Heart left ventricle (tissue), 16 donors: ENCODE results near the gene TMPRSS4. TPM values are rescaled to one million over a fixed set of nuclear protein-coding genes. Genes with fewer than 3 reads are reported as not detected.

Experiments used
- ATAC-seq, 4 donors: fragments of 200-7000 bp; cut with Tn5 transposase; one replicate each; pipeline ENCODE4 v1.9.1; 2020 to 2022; ENCODE audit warnings: moderate library complexity in 4 of 4, mild to moderate bottlenecking in 3 of 4, moderate number of reproducible peaks in 1 of 4
- DNase-seq, 5 donors: peaks; one replicate each; pipeline ENCODE4 v3.0.0-alpha.2; 2020
- H3K27ac ChIP-seq, 12 donors: fragments of 200-600 bp; sonication (generic) in 4 of 12; one replicate each; pipeline versions ENCODE4 v1.5.0 to v1.8.0; 2016 to 2022; ENCODE audit warnings: mild to moderate bottlenecking in 2 of 12
- H3K27me3 ChIP-seq, 9 donors: fragments of 200-600 bp; sonication (generic) in 2 of 9; one replicate each; pipeline versions ENCODE4 v1.5.1 to v1.8.0; 2016 to 2022; ENCODE audit warnings: mild to moderate bottlenecking in 3 of 9
- H3K36me3 ChIP-seq, 9 donors: fragments of 200-600 bp; sonication (generic) in 2 of 9; one replicate each; pipeline versions ENCODE4 v1.5.0 to v1.8.0; 2018 to 2022; ENCODE audit warnings: mild to moderate bottlenecking in 2 of 9
- H3K4me1 ChIP-seq, 12 donors: fragments of 200-600 bp; sonication (generic) in 4 of 12; one replicate each; pipeline versions ENCODE4 v1.5.0 to v1.8.0; 2016 to 2022; ENCODE audit warnings: mild to moderate bottlenecking in 3 of 12
- H3K4me3 ChIP-seq, 12 donors: fragments of 200-600 bp; sonication (generic) in 4 of 12; one replicate each; pipeline versions ENCODE4 v1.5.0 to v1.8.0; 2017 to 2022; ENCODE audit warnings: mild to moderate bottlenecking in 9 of 12, moderate library complexity in 4 of 12
- H3K9me3 ChIP-seq, 12 donors: fragments of 200-600 bp; sonication (generic) in 4 of 12; one replicate each; pipeline versions ENCODE4 v1.5.0 to v1.8.0; 2016 to 2022; ENCODE audit warnings: mild to moderate bottlenecking in 1 of 12
- CTCF ChIP-seq, 12 donors: fragments of 200-600 bp; sonication (generic) in 4 of 12; IDR thresholded peaks; one replicate each; pipeline versions ENCODE4 v1.5.0 to v1.8.0; 2018 to 2022; ENCODE audit warnings: antibody characterized with exemption in 12 of 12, mild to moderate bottlenecking in 5 of 12
- POLR2A ChIP-seq, 2 donors: fragments of 450-650 bp; IDR thresholded peaks; one replicate each; pipeline ENCODE4 v1.6.1; 2017; ENCODE audit warnings: antibody characterized with exemption in 2 of 2, mild to moderate bottlenecking in 2 of 2, moderate library complexity in 2 of 2
- WGBS, 4 donors: extraction: QIAGEN DNeasy Blood & Tissue Kit in 2 of 4; methylation state at CpG; one replicate each; pipeline versions ENCODE4 v1.1.5 to v1.1.7; 2013 to 2018; 5-methylcytosine and 5-hydroxymethylcytosine counted together
- intact Hi-C, 10 donors: fragments of 100-400 bp; cut with DNase I; formaldehyde crosslinking; loops; one replicate each; pipeline versions ENCODE4 v1.11.1 to v1.14.2; 2022
- polyA plus RNA-seq, 2 donors: library from polyadenylated mRNA; stranded (reverse); fragments of 200-250 nt; gene quantifications; one replicate each; pipeline ENCODE4 v1.2.3, GENCODE V29; 2013
- total RNA-seq, 9 donors: library from RNA; depleted of rRNA in 2 of 9; stranded (reverse); fragments of >200 nt in 2 of 9; fragmentation: NEBNext Ultra II Directional in 3 of 9; extraction: Animal tissue kit (Norgen Biotek cat#: 25700) in 3 of 9; gene quantifications; one replicate each; pipeline versions ENCODE4 v1.1.0 to v1.2.4, GENCODE V29; 2016 to 2023
- donor health status: ischemic (EF 13 %, LVEDD 7.1; RV severe dilation, severe dysfunction).
- donor health status: healthy with polysubstance abuse.
- donor health status: DM: no; HTN: yes; CAD: no.
- donor health status: DM: no; HTN: no; CAD: no.
- donor health status: ischemic (EF 25% LVEDD 6.9; RV normal size, moderate dysfunction).
- donor health status: ischemic (EF 25% LVEDD 5.7; RV mildly dilated, moderate dysfunction).
- donor health status: healthy.
- donor health status: DM: yes; HTN: yes; CAD: no.
- donor health status: ischemic (EF 35%, LVEDD 5.7; RV mildly dilated, moderate dysfunction).
- donor health status: nonischemic (EF 11% LVEDD 7.7; RV severe dilation, severe dysfunction).
- donor health status: DM: yes; HTN: yes; CAD: no.
- donor health status: PGD.
- donor health status: ischemic (EF 29% LVEDD 5.4; RV normal size, mild dysfunction).
- donor health status: nonischemic (EF 23%, LVEDD 6.1; RV moderate dilation, normal function).

Gene TMPRSS4
- total and polyA plus RNA-seq, 11 donors, result 0.13 to 0.39 (median 0.29) TPM; not detected in 7

- H3K4me1 ChIP-seq, result peaks cover 0 to 42% (median 11%) of the 10 kb centered on the region in 12 donors
- peak overlapping the region; percentile 40 to 72 (median 58) for H3K4me3 ChIP-seq
- ATAC-seq (no peak), DNase-seq (peak in 1 of 5 donors; percentile 12)
- peak overlapping the region in 10 of 12 donors; percentile 30 to 69 (median 62) for H3K27ac ChIP-seq
- intact Hi-C loops, result loop anchor here in 1 of 10 donors (5.0 kb wide), 1 partner anchor 140 kb away; no protein-coding TSS in a partner anchor
- H3K36me3 ChIP-seq, result no peaks in the 10 kb centered on the region
- H3K27me3 ChIP-seq, result peaks cover 0 to 54% (median 5%) of the 10 kb centered on the region in 9 donors
- TF ChIP-seq CTCF (IDR thresholded peaks at IDR 0.05), result no peak
- WGBS, 4 donors, result 10 to 23% (median 19%) methylated on average over 10 to 16 of the region's 16 CpGs
- no peaks in the 10 kb centered on the region for H3K9me3 ChIP-seq
These were observed 75.2 kb downstream of the TMPRSS4 start for GRCh38 chr11:118152020-118152551.

- WGBS, 4 donors, result 0 to 1% (median 1%) methylated on average over 47 to 88 of the region's 88 CpGs
- intact Hi-C loops, result loop anchor here in 1 of 10 donors (5.0 kb wide), 1 partner anchor 139 kb away; no protein-coding TSS in a partner anchor
- DNase-seq (peak; percentile 74 to 86 (median 81)), ATAC-seq (peak; percentile 22 to 88 (median 78))
- peak within 1 kb of the TSS; percentile 40 to 72 (median 58) for H3K4me3 ChIP-seq
- H3K4me1 ChIP-seq, result peaks cover 0 to 36% (median 10%) of the 10 kb centered on the region in 12 donors
- no peaks in the 10 kb centered on the region for H3K9me3 ChIP-seq
- TF ChIP-seq CTCF (IDR thresholded peaks at IDR 0.05) (no peak), POLR2A (IDR thresholded peaks at IDR 0.05) (no peak)
- peak within 1 kb of the TSS in 10 of 12 donors; percentile 30 to 69 (median 62) for H3K27ac ChIP-seq
- no peaks in the 10 kb centered on the region for H3K36me3 ChIP-seq
- peaks cover 0 to 60% (median 5%) of the 10 kb centered on the region in 9 donors for H3K27me3 ChIP-seq
These were observed 75.9 kb downstream of the TMPRSS4 start, which contains the start of gene SCN4B for GRCh38 chr11:118152552-118153471. TSS of gene SCN4B (minus strand) at chr11:118152823. CDS start at chr11:118152673, 150 bp downstream.

- DNase-seq (peak in 1 of 5 donors; percentile 43), ATAC-seq (no peak)
- TF ChIP-seq POLR2A (IDR thresholded peaks at IDR 0.05) (no peak), CTCF (IDR thresholded peaks at IDR 0.05) (no peak)
- no peaks in the 10 kb centered on the region for H3K9me3 ChIP-seq
- no peaks in the 10 kb centered on the region for H3K36me3 ChIP-seq
- H3K4me3 ChIP-seq, result peak overlapping the region in 11 of 12 donors; percentile 40 to 72 (median 58)
- H3K27me3 ChIP-seq, result peaks cover 0 to 60% (median 5%) of the 10 kb centered on the region in 9 donors
- WGBS, 4 donors, result 43 to 61% (median 51%) methylated on average over 14 to 16 of the region's 16 CpGs
- intact Hi-C loops, result loop anchor here in 1 of 10 donors (5.0 kb wide), 1 partner anchor 139 kb away; no protein-coding TSS in a partner anchor
- H3K4me1 ChIP-seq, result peaks cover 0 to 34% (median 10%) of the 10 kb centered on the region in 12 donors
- H3K27ac ChIP-seq, result no peak overlapping the region
These were observed 76.6 kb downstream of the TMPRSS4 start for GRCh38 chr11:118153516-118153915.
